Measurements from ENCODE around the gene PAFAH1B2. TPM values are rescaled to one million over a fixed set of nuclear protein-coding genes. Genes with fewer than 3 reads are reported as not detected.

The PAFAH1B2 gene
- total and polyA plus RNA-seq, 7 donors: 13.0 to 46.3 (median 30.8) TPM

- ATAC-seq: peak in 3 of 4 donors; percentile 48 to 59 (median 56)
- no peak for DNase-seq
- 29 to 54% (median 38%) methylated on average over 14 of the region's 14 CpGs for WGBS, 3 donors
- intact Hi-C loops (cut with DNase I): no loop called here
- peaks cover 42% of the 10 kb centered on the region for H3K4me1 ChIP-seq
- no peak for TF ChIP-seq CTCF (IDR thresholded peaks at IDR 0.05)
- H3K27ac ChIP-seq: peak overlapping the region; percentile 69
- no peaks in the 10 kb centered on the region for H3K9me3 ChIP-seq
- no peaks in the 10 kb centered on the region for H3K27me3 ChIP-seq (ENCODE audit: insufficient read depth in 3 of 3, low read length in 2 of 3)
- peaks cover 0 to 18% of the 10 kb centered on the region in 2 donors for H3K36me3 ChIP-seq (ENCODE audit: insufficient read depth in 1 of 2, low read depth in 1 of 2)
- no peak overlapping the region for H3K4me3 ChIP-seq
These were observed 28.8 kb downstream of the PAFAH1B2 start for GRCh38 chr11:117172724-117173421.

- Histone ChIP-seq H3K36me3 (ENCODE audit: insufficient read depth in 1 of 2, low read depth in 1 of 2) (no peaks in the 10 kb centered on the region), H3K4me1 (peaks cover 48% of the 10 kb centered on the region), H3K4me3 (no peak overlapping the region), H3K27me3 (ENCODE audit: insufficient read depth in 3 of 3, low read length in 2 of 3) (no peaks in the 10 kb centered on the region), H3K9me3 (no peaks in the 10 kb centered on the region), H3K27ac (no peak overlapping the region)
- DNase-seq (no peak), ATAC-seq (no peak)
- whole genome bisulfite sequencing, 3 donors: 40 to 60% (median 45%) methylated on average over 7 of the region's 7 CpGs
- intact Hi-C loops (cut with DNase I): no loop called here
- no peak for TF ChIP-seq CTCF (IDR thresholded peaks at IDR 0.05)
These were observed 31.0 kb downstream of the PAFAH1B2 start for GRCh38 chr11:117175104-117175503.

GRCh38 chr11:117175781-117176180 is 31.7 kb downstream of the PAFAH1B2 start:
- H3K27me3 ChIP-seq (ENCODE audit: insufficient read depth in 3 of 3, low read length in 2 of 3): no peaks in the 10 kb centered on the region
- no peak overlapping the region for H3K27ac ChIP-seq
- TF ChIP-seq CTCF (IDR thresholded peaks at IDR 0.05): no peak
- 55 to 79% (median 64%) methylated on average over 5 of the region's 5 CpGs for WGBS, 3 donors
- ATAC-seq (no peak), DNase-seq (no peak)
- H3K9me3 ChIP-seq: no peaks in the 10 kb centered on the region
- intact Hi-C loops (cut with DNase I): no loop called here
- no peaks in the 10 kb centered on the region for H3K36me3 ChIP-seq (ENCODE audit: insufficient read depth in 1 of 2, low read depth in 1 of 2)
- H3K4me3 ChIP-seq: no peak overlapping the region
- peaks cover 50% of the 10 kb centered on the region for H3K4me1 ChIP-seq

GRCh38 chr11:117176186-117176585 is 32.1 kb downstream of the PAFAH1B2 start:
- Histone ChIP-seq H3K27ac (no peak overlapping the region), H3K36me3 (ENCODE audit: insufficient read depth in 1 of 2, low read depth in 1 of 2) (no peaks in the 10 kb centered on the region), H3K9me3 (no peaks in the 10 kb centered on the region), H3K4me1 (peaks cover 50% of the 10 kb centered on the region), H3K4me3 (no peak overlapping the region), H3K27me3 (ENCODE audit: insufficient read depth in 3 of 3, low read length in 2 of 3) (no peaks in the 10 kb centered on the region)
- 65 to 76% (median 71%) methylated on average over 1 of the region's 1 CpG for WGBS, 3 donors
- no peak for DNase-seq
- no peak for TF ChIP-seq CTCF (IDR thresholded peaks at IDR 0.05)
- intact Hi-C loops (cut with DNase I): no loop called here
- ATAC-seq: no peak

All from psoas muscle (tissue), 8 donors.